ENCODE measurements around the gene CEMIP.
A peak's percentile ranks its signal among the peaks of the same experiment; 100 is the strongest.

The CEMIP gene

DNA sequence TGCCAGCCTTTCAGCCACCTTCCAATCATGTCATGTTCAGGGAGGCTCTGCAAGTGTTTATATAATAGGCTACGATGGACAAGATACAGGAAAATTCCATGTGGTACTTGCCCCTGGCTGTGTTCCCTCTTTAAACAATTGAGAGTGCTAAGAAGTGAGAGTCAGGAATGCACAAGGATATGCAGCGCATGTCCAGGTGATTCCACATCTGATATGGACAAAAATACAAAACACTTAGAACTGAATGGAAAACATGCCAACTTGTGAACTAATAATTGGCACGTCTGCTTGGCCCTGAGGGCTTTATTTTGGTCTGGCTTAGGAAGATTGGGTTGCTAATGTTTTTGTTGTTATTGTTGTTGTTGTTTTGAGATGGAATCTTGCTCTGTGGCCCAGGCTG lies 100.9 kb downstream of the CEMIP start:
- no peak overlapping the region for H3K4me3 ChIP-seq (ENCODE audit: control insufficient read depth, low read depth, low read length)
- TF ChIP-seq, protein P1, sequence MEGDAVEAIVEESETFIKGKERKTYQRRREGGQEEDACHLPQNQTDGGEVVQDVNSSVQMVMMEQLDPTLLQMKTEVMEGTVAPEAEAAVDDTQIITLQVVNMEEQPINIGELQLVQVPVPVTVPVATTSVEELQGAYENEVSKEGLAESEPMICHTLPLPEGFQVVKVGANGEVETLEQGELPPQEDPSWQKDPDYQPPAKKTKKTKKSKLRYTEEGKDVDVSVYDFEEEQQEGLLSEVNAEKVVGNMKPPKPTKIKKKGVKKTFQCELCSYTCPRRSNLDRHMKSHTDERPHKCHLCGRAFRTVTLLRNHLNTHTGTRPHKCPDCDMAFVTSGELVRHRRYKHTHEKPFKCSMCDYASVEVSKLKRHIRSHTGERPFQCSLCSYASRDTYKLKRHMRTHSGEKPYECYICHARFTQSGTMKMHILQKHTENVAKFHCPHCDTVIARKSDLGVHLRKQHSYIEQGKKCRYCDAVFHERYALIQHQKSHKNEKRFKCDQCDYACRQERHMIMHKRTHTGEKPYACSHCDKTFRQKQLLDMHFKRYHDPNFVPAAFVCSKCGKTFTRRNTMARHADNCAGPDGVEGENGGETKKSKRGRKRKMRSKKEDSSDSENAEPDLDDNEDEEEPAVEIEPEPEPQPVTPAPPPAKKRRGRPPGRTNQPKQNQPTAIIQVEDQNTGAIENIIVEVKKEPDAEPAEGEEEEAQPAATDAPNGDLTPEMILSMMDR (conservative IDR thresholded peaks at IDR 0.05; ENCODE audit: control insufficient read depth, insufficient read depth, low read depth, low read length): no peak
- DNase-seq (ENCODE audit: low read depth): no peak

DNA sequence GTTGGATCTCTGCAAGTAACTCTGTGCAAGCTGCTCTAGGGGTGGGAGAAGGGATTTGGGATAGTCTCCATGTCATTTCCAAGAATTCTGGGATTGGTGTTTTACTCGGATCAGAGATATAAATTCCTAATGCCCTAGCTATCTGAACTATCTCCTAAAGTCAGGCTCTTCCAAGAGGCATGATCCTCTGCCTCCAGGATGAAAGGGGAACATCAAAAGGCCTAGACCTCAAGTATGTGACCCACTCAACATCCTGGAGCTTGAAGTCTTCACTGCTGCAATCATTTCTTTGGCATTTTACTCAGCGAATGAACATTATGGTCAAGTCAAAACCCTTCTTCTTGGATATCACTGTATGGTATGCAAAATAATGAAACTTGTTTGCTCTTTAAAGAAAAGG lies 104.5 kb downstream of the CEMIP start:
- DNase-seq (ENCODE audit: low read depth): no peak
- no peak overlapping the region for H3K4me3 ChIP-seq (ENCODE audit: control insufficient read depth, low read depth, low read length)
- TF ChIP-seq, protein P1 (conservative IDR thresholded peaks at IDR 0.05; ENCODE audit: control insufficient read depth, insufficient read depth, low read depth, low read length): no peak

DNA sequence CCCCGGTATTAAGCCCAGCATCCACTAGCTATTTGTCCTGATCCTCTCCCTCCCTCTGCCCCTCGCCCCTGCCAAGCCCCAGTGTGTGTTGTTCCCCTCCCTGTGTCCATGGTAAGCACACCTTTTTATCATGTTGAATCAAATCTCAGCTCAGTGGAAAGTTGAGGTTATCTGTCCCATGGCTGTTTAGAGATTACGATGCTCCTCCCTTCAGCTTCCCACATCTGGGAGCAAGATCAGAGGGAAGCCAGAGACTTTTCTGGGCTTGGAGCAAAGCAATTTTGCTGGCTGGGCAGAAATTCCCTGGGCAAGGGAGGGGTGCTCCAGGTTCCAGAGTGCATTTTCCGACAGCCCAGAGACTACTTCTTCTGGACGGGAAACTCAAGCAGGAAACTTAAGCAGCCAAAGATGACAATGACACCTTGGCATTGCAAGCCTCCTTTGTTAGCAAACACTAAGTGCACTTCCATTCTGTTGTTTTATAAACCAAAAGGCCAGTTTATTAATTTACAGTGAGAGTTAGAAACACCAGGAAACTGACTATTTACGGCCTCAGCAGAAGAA lies 105.9 kb downstream of the CEMIP start:
- TF ChIP-seq, protein P1 (conservative IDR thresholded peaks at IDR 0.05; ENCODE audit: control insufficient read depth, insufficient read depth, low read depth, low read length): no peak
- no peak overlapping the region for H3K4me3 ChIP-seq (ENCODE audit: control insufficient read depth, low read depth, low read length)
- no peak for DNase-seq (ENCODE audit: low read depth)

DNA sequence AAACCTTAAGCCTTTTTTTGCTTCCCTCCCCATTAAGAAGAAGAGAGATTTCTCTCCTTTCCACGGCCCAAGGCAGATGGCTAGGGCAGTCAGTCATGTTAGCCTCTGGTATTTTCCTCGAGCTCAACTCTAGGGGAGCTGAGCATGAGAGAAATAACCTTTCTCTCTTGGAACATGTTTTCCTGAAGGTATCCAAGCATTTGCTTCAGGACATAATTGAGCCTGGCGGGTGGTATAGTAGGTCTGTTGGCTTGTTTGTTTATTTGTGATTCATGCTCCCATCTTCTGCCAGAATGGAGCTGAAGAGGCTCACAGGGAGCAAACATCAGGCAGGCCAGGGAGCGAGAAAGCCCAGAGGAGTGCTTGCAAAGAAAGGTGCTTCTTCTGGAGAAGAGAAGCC lies 108.0 kb downstream of the CEMIP start:
- TF ChIP-seq, protein P1 (conservative IDR thresholded peaks at IDR 0.05; ENCODE audit: control insufficient read depth, insufficient read depth, low read depth, low read length): no peak
- no peak for DNase-seq (ENCODE audit: low read depth)
- H3K4me3 ChIP-seq (ENCODE audit: control insufficient read depth, low read depth, low read length): no peak overlapping the region

DNA sequence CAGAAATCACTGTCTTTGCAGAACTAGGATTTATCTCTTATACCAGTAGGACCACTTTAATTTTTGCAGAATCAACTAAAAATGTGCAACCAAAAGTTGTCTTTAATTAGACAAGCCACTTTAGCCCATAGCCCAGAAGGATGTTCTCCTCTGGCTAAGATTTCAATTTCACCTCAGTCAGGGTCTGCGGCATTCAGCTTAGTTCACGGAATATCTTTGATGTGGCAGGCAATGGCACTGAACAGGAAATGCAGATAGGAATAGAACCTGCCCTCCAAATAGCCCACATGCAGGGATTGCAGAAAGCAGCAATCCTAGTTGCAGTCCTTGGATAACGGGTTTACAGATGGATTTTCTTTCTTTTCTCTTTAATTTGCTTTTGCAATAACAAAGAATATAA lies 109.7 kb downstream of the CEMIP start:
- TF ChIP-seq, protein P1 (conservative IDR thresholded peaks at IDR 0.05; ENCODE audit: control insufficient read depth, insufficient read depth, low read depth, low read length): no peak
- DNase-seq (ENCODE audit: low read depth): no peak
- no peak overlapping the region for H3K4me3 ChIP-seq (ENCODE audit: control insufficient read depth, low read depth, low read length)

DNA sequence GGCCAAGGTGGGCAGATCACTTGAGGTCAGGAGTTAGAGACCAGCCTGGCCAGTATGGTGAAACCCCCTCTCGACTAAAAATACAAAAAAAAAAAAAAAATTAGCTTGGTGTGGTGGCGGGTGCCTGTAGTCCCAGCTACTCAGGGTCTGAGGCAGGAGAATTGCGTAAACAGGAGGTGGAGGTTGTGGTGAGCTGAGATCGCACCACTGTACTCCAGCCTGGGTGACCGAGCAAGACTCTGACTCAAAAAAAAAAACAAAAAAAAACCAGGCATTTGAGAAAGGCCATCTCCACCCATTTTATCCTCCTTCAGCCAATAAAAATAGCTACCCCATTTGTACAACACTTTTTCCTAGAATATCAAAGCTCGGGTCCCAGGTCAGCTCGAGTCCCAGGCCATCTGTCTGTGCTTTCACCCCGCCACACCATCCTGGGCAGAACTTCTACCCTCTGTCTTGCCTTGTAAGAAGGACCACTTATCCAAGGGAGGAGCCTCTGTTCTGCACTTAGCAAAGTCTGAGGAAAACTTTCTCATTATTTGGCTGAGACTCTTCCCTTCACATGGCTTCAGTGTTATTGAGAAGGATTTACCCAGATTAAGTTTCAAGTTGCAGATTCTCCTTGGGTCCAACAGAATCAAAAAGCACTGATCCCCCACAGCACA lies 111.3 kb downstream of the CEMIP start:
- DNase-seq (ENCODE audit: low read depth): peak; percentile 55
- TF ChIP-seq, protein P1 (conservative IDR thresholded peaks at IDR 0.05; ENCODE audit: control insufficient read depth, insufficient read depth, low read depth, low read length): no peak
- no peak overlapping the region for H3K4me3 ChIP-seq (ENCODE audit: control insufficient read depth, low read depth, low read length)
